ENCODE data around the gene CIART. TPM values are rescaled to one million over a fixed set of nuclear protein-coding genes. Genes with fewer than 3 reads are reported as not detected.

The CIART gene
- total RNA-seq, 1 donor from 2014 or later = 4.7 TPM

GRCh38 chr1:150257624-150258585 lies 24.4 kb upstream of the CIART start, which contains the start of gene CA14:
TSS of gene CA14 (plus strand) at chr1:150257774. CDS start at chr1:150258129, 355 bp downstream.
- Mint-ChIP-seq H3K27me3 (ENCODE audit: unreplicated experiment) (peaks cover 4% of the 10 kb centered on the region), H3K4me1 (ENCODE audit: low read depth, unreplicated experiment) (peaks cover 32% of the 10 kb centered on the region), H3K36me3 (ENCODE audit: unreplicated experiment) (no peaks in the 10 kb centered on the region), H3K27ac (ENCODE audit: unreplicated experiment) (peak within 1 kb of the TSS; percentile 86), H3K9me3 (ENCODE audit: unreplicated experiment) (peaks cover 6% of the 10 kb centered on the region), H3K4me3 (ENCODE audit: unreplicated experiment) (peak within 1 kb of the TSS; percentile 76)
- DNase-seq = no peak
- TF ChIP-seq CTCF (IDR thresholded peaks at IDR 0.05; ENCODE audit: partially characterized antibody, unreplicated experiment) = no peak

GRCh38 chr1:150259217-150259616 lies 23.1 kb upstream of the CIART start:
- H3K9me3 Mint-ChIP-seq (ENCODE audit: unreplicated experiment) = peaks cover 6% of the 10 kb centered on the region
- peak overlapping the region; percentile 21 for H3K4me3 Mint-ChIP-seq (ENCODE audit: unreplicated experiment)
- no peak for DNase-seq
- no peaks in the 10 kb centered on the region for H3K36me3 Mint-ChIP-seq (ENCODE audit: unreplicated experiment)
- no peak overlapping the region for H3K27ac Mint-ChIP-seq (ENCODE audit: unreplicated experiment)
- TF ChIP-seq CTCF (IDR thresholded peaks at IDR 0.05; ENCODE audit: partially characterized antibody, unreplicated experiment) = no peak
- peaks cover 32% of the 10 kb centered on the region for H3K4me1 Mint-ChIP-seq (ENCODE audit: low read depth, unreplicated experiment)
- H3K27me3 Mint-ChIP-seq (ENCODE audit: unreplicated experiment) = peaks cover 4% of the 10 kb centered on the region

- DNase-seq = no peak
- Mint-ChIP-seq H3K4me1 (ENCODE audit: low read depth, unreplicated experiment) (peaks cover 32% of the 10 kb centered on the region), H3K4me3 (ENCODE audit: unreplicated experiment) (peak overlapping the region; percentile 46), H3K9me3 (ENCODE audit: unreplicated experiment) (peaks cover 6% of the 10 kb centered on the region), H3K36me3 (ENCODE audit: unreplicated experiment) (no peaks in the 10 kb centered on the region), H3K27me3 (ENCODE audit: unreplicated experiment) (peaks cover 4% of the 10 kb centered on the region), H3K27ac (ENCODE audit: unreplicated experiment) (no peak overlapping the region)
- TF ChIP-seq CTCF (IDR thresholded peaks at IDR 0.05; ENCODE audit: partially characterized antibody, unreplicated experiment) = no peak
Observed at GRCh38 chr1:150259758-150260669, 22.3 kb upstream of the CIART start.

GRCh38 chr1:150261367-150261766 lies 21.0 kb upstream of the CIART start:
- H3K27me3 Mint-ChIP-seq (ENCODE audit: unreplicated experiment) = no peaks in the 10 kb centered on the region

More at GRCh38 chr1:150261367-150261766, 21.0 kb upstream of the CIART start:
- Mint-ChIP-seq H3K27ac (ENCODE audit: unreplicated experiment) (no peak overlapping the region), H3K4me3 (ENCODE audit: unreplicated experiment) (peak overlapping the region; percentile 9), H3K36me3 (ENCODE audit: unreplicated experiment) (no peaks in the 10 kb centered on the region), H3K9me3 (ENCODE audit: unreplicated experiment) (peaks cover 4% of the 10 kb centered on the region), H3K4me1 (ENCODE audit: low read depth, unreplicated experiment) (peaks cover 22% of the 10 kb centered on the region)
- no peak for TF ChIP-seq CTCF (IDR thresholded peaks at IDR 0.05; ENCODE audit: partially characterized antibody, unreplicated experiment)
- no peak for DNase-seq

Measured in glutamatergic neuron (in vitro differentiated cells).